Measurements from ENCODE around the gene TAS2R42.

The TAS2R42 gene

DNA sequence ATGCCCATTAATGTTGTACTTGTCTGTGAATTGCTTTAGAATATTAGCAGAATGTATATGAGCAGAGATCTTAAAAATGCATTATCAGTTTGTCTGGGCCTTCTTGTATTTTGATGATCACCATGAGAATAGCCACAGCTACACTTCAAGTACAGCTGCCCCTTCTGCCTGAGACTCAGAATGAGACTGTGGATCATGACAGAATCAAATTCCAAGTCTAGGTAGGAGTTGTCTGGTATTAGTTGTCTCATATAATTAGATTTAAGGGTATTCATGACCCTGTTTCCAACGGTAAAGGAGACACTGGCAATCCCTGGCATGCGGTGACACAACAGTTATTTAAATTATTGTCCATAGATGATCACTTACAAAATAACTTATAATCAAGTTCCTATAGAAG is 34.0 kb downstream of the TAS2R42 start:
- H3K4me3 ChIP-seq (replicated peaks in 1 of 2; ENCODE audit: low read depth in 2 of 2, low read length in 2 of 2) = no peak overlapping the region
- TF ChIP-seq, protein P1, sequence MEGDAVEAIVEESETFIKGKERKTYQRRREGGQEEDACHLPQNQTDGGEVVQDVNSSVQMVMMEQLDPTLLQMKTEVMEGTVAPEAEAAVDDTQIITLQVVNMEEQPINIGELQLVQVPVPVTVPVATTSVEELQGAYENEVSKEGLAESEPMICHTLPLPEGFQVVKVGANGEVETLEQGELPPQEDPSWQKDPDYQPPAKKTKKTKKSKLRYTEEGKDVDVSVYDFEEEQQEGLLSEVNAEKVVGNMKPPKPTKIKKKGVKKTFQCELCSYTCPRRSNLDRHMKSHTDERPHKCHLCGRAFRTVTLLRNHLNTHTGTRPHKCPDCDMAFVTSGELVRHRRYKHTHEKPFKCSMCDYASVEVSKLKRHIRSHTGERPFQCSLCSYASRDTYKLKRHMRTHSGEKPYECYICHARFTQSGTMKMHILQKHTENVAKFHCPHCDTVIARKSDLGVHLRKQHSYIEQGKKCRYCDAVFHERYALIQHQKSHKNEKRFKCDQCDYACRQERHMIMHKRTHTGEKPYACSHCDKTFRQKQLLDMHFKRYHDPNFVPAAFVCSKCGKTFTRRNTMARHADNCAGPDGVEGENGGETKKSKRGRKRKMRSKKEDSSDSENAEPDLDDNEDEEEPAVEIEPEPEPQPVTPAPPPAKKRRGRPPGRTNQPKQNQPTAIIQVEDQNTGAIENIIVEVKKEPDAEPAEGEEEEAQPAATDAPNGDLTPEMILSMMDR (IDR thresholded peaks at IDR 0.05; ENCODE audit: low read depth, low read length) = no peak
- no peak for DNase-seq (ENCODE audit: low read depth in 2 of 2)

DNA sequence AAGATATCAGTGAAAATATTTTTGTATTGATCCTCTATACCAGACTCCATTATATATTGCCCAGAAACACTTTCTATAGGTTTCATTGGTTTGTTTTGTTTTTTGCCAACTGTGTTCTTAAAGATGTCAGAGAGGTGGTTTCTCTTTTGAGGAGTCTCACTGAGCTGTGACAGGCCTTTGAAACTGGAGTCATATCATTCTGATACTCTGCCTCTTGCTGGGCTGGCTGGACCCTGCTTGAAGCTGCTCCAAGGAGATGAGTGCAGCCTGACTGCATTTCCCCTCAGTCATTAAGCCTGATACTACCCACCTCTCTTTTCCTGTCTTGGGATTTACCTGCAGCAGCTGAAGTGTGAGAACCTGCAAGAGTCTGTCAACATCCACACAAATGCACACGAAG is 35.9 kb downstream of the TAS2R42 start:
- TF ChIP-seq, protein P1 (IDR thresholded peaks at IDR 0.05; ENCODE audit: low read depth, low read length) = no peak
- no peak overlapping the region for H3K4me3 ChIP-seq (replicated peaks in 1 of 2; ENCODE audit: low read depth in 2 of 2, low read length in 2 of 2)
- no peak for DNase-seq (ENCODE audit: low read depth in 2 of 2)

DNA sequence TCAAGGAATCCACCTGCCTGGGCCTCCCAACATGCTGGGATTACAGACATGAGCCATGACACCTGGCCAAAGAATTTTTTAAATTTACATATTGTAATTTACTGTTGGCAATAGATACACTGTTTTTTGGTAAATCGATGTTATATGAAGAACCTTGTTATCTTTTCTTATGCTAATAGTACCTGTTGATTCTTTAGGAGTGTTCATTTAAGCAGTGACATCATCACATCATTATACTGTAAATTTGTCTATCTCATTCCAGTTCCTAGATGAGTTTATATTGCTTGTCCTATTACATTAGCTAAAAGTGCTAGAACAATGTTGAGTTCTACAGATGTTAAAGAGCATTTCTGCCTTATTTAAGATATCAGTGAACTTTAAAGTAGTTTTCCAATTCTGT is 39.3 kb downstream of the TAS2R42 start:
- TF ChIP-seq, protein P1 (IDR thresholded peaks at IDR 0.05; ENCODE audit: low read depth, low read length) = no peak
- no peak for DNase-seq (ENCODE audit: low read depth in 2 of 2)

DNA sequence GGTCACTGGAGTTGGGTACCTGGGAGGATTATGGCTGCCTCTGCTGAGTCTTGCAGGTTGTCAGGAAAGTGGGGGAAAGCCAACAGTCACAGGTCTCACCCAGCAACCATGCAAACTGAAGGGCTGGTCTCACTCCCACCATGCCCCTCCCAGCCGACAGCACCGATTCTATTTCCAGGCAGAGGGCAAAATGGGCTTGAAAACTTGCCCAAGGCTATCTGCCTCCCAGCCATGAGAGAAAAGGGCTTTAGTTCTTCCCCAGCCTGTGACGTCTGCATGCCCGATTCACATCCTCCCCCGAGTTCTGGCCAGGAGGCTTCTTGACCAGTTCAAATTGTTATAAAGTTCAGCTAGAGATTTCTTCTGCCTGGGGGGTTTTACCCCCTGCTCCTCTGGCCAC is 42.4 kb downstream of the TAS2R42 start:
- TF ChIP-seq, protein P1 (IDR thresholded peaks at IDR 0.05; ENCODE audit: low read depth, low read length) = no peak
- H3K4me3 ChIP-seq (replicated peaks in 1 of 2; ENCODE audit: low read depth in 2 of 2, low read length in 2 of 2) = no peak overlapping the region
- no peak for DNase-seq (ENCODE audit: low read depth in 2 of 2)

More for the DNA sequence above, 39.3 kb downstream of the TAS2R42 start:
- no peak overlapping the region for H3K4me3 ChIP-seq (replicated peaks in 1 of 2; ENCODE audit: low read depth in 2 of 2, low read length in 2 of 2)

DNA sequence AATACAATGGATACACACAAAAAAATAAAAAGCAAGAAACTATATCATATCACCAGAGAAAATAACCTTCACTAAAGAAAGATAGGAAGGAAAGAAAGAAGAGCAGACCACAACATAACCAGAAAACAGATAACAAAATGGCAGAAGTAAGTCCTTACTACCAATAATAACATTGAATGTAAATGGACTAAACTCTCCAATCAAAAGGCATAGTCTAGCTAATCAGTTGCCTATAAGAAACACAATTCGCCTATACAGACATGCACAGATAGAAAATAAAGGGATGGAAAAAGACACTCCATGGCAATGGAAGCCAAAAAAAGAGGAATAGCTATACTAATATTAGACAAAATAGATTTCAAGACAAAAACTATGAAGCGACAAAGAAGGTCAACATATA is 43.4 kb downstream of the TAS2R42 start:
- TF ChIP-seq, protein P1 (IDR thresholded peaks at IDR 0.05; ENCODE audit: low read depth, low read length) = no peak
- no peak for DNase-seq (ENCODE audit: low read depth in 2 of 2)

DNA sequence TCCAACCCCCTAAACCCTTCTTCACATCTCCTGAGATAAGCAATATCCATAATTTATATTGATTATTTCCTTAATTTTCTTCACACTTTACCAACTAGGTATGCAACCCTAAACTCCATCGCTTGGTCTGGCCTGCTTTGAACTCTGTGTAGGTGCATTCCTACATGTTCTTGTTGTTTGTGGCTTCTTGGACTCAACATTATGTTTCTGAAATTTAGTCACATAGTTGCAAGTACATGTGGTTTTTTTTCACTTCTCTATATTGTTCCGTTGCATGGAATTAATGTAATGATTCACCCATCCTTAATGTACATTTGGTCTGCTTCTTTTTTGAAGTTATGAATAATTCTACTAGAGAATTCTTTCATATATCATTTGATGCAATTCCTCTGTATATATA is 50.7 kb downstream of the TAS2R42 start:
- TF ChIP-seq, protein P1 (IDR thresholded peaks at IDR 0.05; ENCODE audit: low read depth, low read length) = no peak

More for the DNA sequence above, 43.4 kb downstream of the TAS2R42 start:
- no peak overlapping the region for H3K4me3 ChIP-seq (replicated peaks in 1 of 2; ENCODE audit: low read depth in 2 of 2, low read length in 2 of 2)

More for the DNA sequence above, 50.7 kb downstream of the TAS2R42 start:
- no peak overlapping the region for H3K4me3 ChIP-seq (replicated peaks in 1 of 2; ENCODE audit: low read depth in 2 of 2, low read length in 2 of 2)
- no peak for DNase-seq (ENCODE audit: low read depth in 2 of 2)

Data from cardiac fibroblast (primary cell).